HL-60 (cell line): ENCODE measurements around the gene RAB3GAP1.
A peak's percentile ranks its signal among the peaks of the same experiment; 100 is the strongest.

Experiments used
- DNase-seq, 2 experiments: peaks; one replicate each; pipeline ENCODE4 v3.0.0-alpha.2; 2010 to 2020; ENCODE audit warnings: low read depth in 1 of 2, low spot score in 1 of 2
- H3K27ac ChIP-seq: fragments of 250-450 bp; sonication (Bioruptor Pico); replicated peaks from 2 replicates; pipeline ENCODE4 v1.5.1; 2020; ENCODE audit warnings: mild to moderate bottlenecking, moderate library complexity
- H3K27me3 ChIP-seq: fragments of 250-450 bp; sonication (Bioruptor Pico); 2 replicates; pipeline ENCODE4 v1.5.1; 2021; ENCODE audit warnings: mild to moderate bottlenecking, moderate library complexity; ENCODE audit not compliant: insufficient read depth, poor library complexity, severe bottlenecking
- H3K4me3 ChIP-seq: replicated peaks from 2 replicates; pipeline ENCODE4 v1.5.1; 2011; ENCODE audit warnings: mild to moderate bottlenecking, control low read depth, low read length; ENCODE audit not compliant: insufficient read depth
- GABPA ChIP-seq: IDR thresholded peaks from 2 replicates; pipeline ENCODE4 v1.6.1; 2012; ENCODE audit warnings: low read depth
- POLR2AphosphoS5 ChIP-seq: IDR thresholded peaks from 2 replicates; pipeline ENCODE4 v1.6.1; 2012; ENCODE audit warnings: low read depth
- SPI1 ChIP-seq: IDR thresholded peaks from 2 replicates; pipeline ENCODE4 v1.6.1; 2012; ENCODE audit warnings: low read depth, mild to moderate bottlenecking, borderline replicate concordance
- TF ChIP-seq, protein P1 (sequence below): IDR thresholded peaks from one replicate; pipeline ENCODE4 v1.5.1; 2011; ENCODE audit warnings: low read length, control low read depth, inconsistent platforms; ENCODE audit not compliant: insufficient read depth
- TF ChIP-seq, protein P2 (sequence below): IDR thresholded peaks from 2 replicates; pipeline ENCODE4 v1.6.1; 2012; ENCODE audit warnings: low read depth; ENCODE audit not compliant: insufficient replicate concordance

RAB3GAP1 gene

DNA sequence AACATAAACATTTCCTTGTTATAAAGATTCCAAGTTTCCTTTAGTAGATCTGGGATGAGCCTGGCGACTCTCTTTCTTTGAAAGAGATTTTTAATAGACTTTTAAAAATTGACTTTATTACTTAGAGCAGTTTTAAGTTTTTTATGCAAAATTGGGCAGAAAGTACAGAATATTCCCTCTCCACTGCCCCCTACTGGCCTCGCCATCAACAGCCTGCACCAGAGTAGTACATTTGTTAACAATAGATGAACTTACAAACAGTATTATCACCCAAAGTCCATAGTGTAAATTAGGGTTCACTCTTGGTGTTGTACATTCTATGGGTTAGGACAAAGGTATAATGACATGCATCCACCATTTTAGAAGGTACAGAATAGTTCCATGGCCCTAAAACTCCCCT lies 8.7 kb upstream of the RAB3GAP1 start:
- H3K4me3 ChIP-seq: no peak overlapping the region
- DNase-seq: no peak
- H3K27me3 ChIP-seq: no peaks in the 10 kb centered on the region
- TF ChIP-seq, protein P1, sequence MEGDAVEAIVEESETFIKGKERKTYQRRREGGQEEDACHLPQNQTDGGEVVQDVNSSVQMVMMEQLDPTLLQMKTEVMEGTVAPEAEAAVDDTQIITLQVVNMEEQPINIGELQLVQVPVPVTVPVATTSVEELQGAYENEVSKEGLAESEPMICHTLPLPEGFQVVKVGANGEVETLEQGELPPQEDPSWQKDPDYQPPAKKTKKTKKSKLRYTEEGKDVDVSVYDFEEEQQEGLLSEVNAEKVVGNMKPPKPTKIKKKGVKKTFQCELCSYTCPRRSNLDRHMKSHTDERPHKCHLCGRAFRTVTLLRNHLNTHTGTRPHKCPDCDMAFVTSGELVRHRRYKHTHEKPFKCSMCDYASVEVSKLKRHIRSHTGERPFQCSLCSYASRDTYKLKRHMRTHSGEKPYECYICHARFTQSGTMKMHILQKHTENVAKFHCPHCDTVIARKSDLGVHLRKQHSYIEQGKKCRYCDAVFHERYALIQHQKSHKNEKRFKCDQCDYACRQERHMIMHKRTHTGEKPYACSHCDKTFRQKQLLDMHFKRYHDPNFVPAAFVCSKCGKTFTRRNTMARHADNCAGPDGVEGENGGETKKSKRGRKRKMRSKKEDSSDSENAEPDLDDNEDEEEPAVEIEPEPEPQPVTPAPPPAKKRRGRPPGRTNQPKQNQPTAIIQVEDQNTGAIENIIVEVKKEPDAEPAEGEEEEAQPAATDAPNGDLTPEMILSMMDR: peak; percentile 24
- no peak for TF ChIP-seq GABPA
- TF ChIP-seq, protein P2, sequence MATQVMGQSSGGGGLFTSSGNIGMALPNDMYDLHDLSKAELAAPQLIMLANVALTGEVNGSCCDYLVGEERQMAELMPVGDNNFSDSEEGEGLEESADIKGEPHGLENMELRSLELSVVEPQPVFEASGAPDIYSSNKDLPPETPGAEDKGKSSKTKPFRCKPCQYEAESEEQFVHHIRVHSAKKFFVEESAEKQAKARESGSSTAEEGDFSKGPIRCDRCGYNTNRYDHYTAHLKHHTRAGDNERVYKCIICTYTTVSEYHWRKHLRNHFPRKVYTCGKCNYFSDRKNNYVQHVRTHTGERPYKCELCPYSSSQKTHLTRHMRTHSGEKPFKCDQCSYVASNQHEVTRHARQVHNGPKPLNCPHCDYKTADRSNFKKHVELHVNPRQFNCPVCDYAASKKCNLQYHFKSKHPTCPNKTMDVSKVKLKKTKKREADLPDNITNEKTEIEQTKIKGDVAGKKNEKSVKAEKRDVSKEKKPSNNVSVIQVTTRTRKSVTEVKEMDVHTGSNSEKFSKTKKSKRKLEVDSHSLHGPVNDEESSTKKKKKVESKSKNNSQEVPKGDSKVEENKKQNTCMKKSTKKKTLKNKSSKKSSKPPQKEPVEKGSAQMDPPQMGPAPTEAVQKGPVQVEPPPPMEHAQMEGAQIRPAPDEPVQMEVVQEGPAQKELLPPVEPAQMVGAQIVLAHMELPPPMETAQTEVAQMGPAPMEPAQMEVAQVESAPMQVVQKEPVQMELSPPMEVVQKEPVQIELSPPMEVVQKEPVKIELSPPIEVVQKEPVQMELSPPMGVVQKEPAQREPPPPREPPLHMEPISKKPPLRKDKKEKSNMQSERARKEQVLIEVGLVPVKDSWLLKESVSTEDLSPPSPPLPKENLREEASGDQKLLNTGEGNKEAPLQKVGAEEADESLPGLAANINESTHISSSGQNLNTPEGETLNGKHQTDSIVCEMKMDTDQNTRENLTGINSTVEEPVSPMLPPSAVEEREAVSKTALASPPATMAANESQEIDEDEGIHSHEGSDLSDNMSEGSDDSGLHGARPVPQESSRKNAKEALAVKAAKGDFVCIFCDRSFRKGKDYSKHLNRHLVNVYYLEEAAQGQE: no peak
- TF ChIP-seq SPI1: no peak
- no peak overlapping the region for H3K27ac ChIP-seq

DNA sequence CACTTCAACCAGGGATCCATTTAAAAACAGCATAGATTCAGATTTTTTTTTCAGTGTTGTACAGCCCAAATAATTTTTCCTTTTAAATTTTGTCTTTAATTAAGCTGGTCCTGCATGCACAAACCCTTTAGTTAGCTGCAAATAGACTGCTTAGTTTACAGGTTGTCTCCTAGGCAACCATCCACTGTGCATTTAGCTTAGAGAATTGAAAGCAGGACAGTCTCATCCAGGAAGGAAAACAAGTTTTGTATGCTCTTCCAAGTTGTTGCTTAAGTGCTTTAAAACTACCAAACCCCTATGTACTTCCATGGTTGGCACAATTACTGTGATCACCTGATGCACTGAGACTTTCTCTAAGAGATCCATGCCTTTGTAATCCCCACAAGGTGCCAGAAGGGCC lies 4.8 kb upstream of the RAB3GAP1 start, which contains the start of gene MAP3K19:
TSS of gene MAP3K19 (minus strand) at position 148 of the 400 bp plus-strand sequence. CDS start 22,800 bp downstream, outside the sequence.
- no peak for DNase-seq
- no peak within 1 kb of the TSS for H3K27ac ChIP-seq
- no peak within 1 kb of the TSS for H3K4me3 ChIP-seq
- H3K27me3 ChIP-seq: no peaks in the 10 kb centered on the region
- TF ChIP-seq, protein P1: no peak
- TF ChIP-seq GABPA (no peak), SPI1 (no peak), POLR2AphosphoS5 (no peak)
- TF ChIP-seq, protein P2: no peak

DNA sequence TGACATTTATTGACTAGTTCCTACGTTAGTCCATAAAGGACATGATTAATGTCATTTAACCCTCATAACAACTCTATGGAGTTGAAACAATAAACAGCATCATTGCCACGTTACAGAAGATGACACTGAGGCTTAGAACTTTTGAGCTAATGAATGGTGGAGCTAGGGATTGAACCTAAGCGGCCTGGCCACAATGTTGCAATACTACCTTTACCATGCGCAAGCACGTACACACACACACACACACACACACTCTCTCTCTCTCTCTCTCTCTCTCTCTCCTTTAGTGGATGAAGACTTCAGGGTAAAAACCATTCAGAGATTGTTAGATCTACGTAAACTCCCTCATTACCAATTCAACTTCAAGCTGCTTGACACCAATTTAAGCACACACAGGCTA lies 4.0 kb upstream of the RAB3GAP1 start:
- no peak for DNase-seq
- no peak overlapping the region for H3K27ac ChIP-seq
- no peak overlapping the region for H3K4me3 ChIP-seq
- TF ChIP-seq, protein P2: no peak
- no peak for TF ChIP-seq SPI1
- no peak for TF ChIP-seq POLR2AphosphoS5
- TF ChIP-seq, protein P1: no peak
- TF ChIP-seq GABPA: no peak
- no peaks in the 10 kb centered on the region for H3K27me3 ChIP-seq
